Measurements from ENCODE around the gene SARNP. TPM values are rescaled to one million over a fixed set of nuclear protein-coding genes. Genes with fewer than 3 reads are reported as not detected.

Gene SARNP
- polyA plus RNA-seq, 1 experiment, result 52.1 TPM

- ChIA-PET CTCF (interaction anchor here (0.6 to 4.3 kb wide), 3 partner anchors 14 to 122 kb away, joined by 3 to 42 read pairs (median 3); no protein-coding TSS in a partner anchor), POLR2A (interaction anchor here (0.7 kb wide), 1 partner anchor 16 kb away, joined by 3 read pairs; the partner anchor contains the start of gene ITGA7)
- H3K4me3 ChIP-seq (ENCODE audit: low read depth, low read length), result no peak overlapping the region
- H3K36me3 ChIP-seq (ENCODE audit: control insufficient read depth, insufficient read depth, low read length), result peaks cover 29% of the 10 kb centered on the region
- TF ChIP-seq CTCF (IDR thresholded peaks at IDR 0.05; ENCODE audit: insufficient read depth, low read depth, low read length), result no peak
- no peaks in the 10 kb centered on the region for H3K27me3 ChIP-seq (ENCODE audit: control insufficient read depth, insufficient read depth, low read length)
- no peak for DNase-seq (ENCODE audit: low read depth)
Observed at GRCh38 chr12:55723516-55724225, 93.9 kb downstream of the SARNP start.

- POLR2A ChIA-PET, result interaction anchor here (0.7 kb wide), 1 partner anchor 15 kb away, joined by 3 read pairs; the partner anchor contains the start of gene ITGA7
Observed at GRCh38 chr12:55722948-55723347, 94.6 kb downstream of the SARNP start.

GRCh38 chr12:55721601-55722213 is 95.8 kb downstream of the SARNP start:
- CTCF ChIA-PET, result interaction anchor here (1.0 to 4.5 kb wide), 9 partner anchors 8 to 75 kb away, joined by 3 to 42 read pairs (median 13); partner anchors contain the start of genes CD63 and ITGA7
- POLR2A ChIA-PET, result interaction anchor here (0.8 kb wide), 1 partner anchor 25 kb away, joined by 12 read pairs; no protein-coding TSS in a partner anchor
- DNase-seq (ENCODE audit: low read depth), result no peak
- Histone ChIP-seq H3K4me3 (ENCODE audit: low read depth, low read length) (no peak overlapping the region), H3K27me3 (ENCODE audit: control insufficient read depth, insufficient read depth, low read length) (no peaks in the 10 kb centered on the region), H3K36me3 (ENCODE audit: control insufficient read depth, insufficient read depth, low read length) (peaks cover 23% of the 10 kb centered on the region)
- no peak for TF ChIP-seq CTCF (IDR thresholded peaks at IDR 0.05; ENCODE audit: insufficient read depth, low read depth, low read length)

More at GRCh38 chr12:55722948-55723347, 94.6 kb downstream of the SARNP start:
- peaks cover 29% of the 10 kb centered on the region for H3K36me3 ChIP-seq (ENCODE audit: control insufficient read depth, insufficient read depth, low read length)
- CTCF ChIA-PET, result interaction anchor here (1.8 to 4.5 kb wide), 3 partner anchors 15 to 41 kb away, joined by 3 to 42 read pairs (median 24); a partner anchor contains a TSS
- no peak for DNase-seq (ENCODE audit: low read depth)
- no peak for TF ChIP-seq CTCF (IDR thresholded peaks at IDR 0.05; ENCODE audit: insufficient read depth, low read depth, low read length)
- no peak overlapping the region for H3K4me3 ChIP-seq (ENCODE audit: low read depth, low read length)
- no peaks in the 10 kb centered on the region for H3K27me3 ChIP-seq (ENCODE audit: control insufficient read depth, insufficient read depth, low read length)

GRCh38 chr12:55720894-55721444 is 96.6 kb downstream of the SARNP start:
- no peak overlapping the region for H3K4me3 ChIP-seq (ENCODE audit: low read depth, low read length)
- TF ChIP-seq CTCF (IDR thresholded peaks at IDR 0.05; ENCODE audit: insufficient read depth, low read depth, low read length), result peak; percentile 69
- POLR2A ChIA-PET, result interaction anchor here (0.8 kb wide), 1 partner anchor 26 kb away, joined by 12 read pairs; no protein-coding TSS in a partner anchor

More at GRCh38 chr12:55720894-55721444, 96.6 kb downstream of the SARNP start:
- H3K27me3 ChIP-seq (ENCODE audit: control insufficient read depth, insufficient read depth, low read length), result no peaks in the 10 kb centered on the region
- peaks cover 20% of the 10 kb centered on the region for H3K36me3 ChIP-seq (ENCODE audit: control insufficient read depth, insufficient read depth, low read length)
- CTCF ChIA-PET, result interaction anchor here (1.0 to 4.5 kb wide), 11 partner anchors 9 to 218 kb away, joined by 3 to 26 read pairs (median 4); partner anchors contain the start of genes CD63 and ITGA7
- DNase-seq (ENCODE audit: low read depth), result no peak
